RPMI8226 (cell line): ENCODE results near the gene DCC.
A peak's percentile ranks its signal among the peaks of the same experiment; 100 is the strongest.

Experiments
- DNase-seq: peaks from one replicate; pipeline ENCODE4 v3.0.0-alpha.2; 2015

The DCC gene

GRCh38 chr18:53117851-53118250 is 777.9 kb downstream of the DCC start:
- no peak for DNase-seq

DNA sequence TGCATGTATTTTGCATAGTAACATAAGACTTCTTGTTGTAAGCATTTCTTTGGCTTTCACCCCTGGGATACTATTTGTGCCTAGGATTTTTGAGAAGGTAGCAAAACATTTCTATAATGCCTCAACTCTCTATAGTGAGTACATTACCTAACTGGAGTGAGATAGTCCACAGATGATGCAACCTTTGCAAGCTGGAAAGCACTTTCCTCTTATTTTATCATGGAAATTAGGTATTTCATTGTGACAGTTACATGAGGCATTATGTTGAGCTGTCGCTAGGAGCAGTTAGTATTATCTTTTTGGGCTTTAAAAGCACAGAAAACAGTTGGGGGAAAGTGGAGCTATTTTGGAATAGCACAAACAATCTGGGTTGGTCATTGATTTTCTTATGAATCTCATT is 786.2 kb downstream of the DCC start:
- no peak for DNase-seq

- DNase-seq: no peak
Observed at GRCh38 chr18:53131001-53131400, 791.0 kb downstream of the DCC start.

DNA sequence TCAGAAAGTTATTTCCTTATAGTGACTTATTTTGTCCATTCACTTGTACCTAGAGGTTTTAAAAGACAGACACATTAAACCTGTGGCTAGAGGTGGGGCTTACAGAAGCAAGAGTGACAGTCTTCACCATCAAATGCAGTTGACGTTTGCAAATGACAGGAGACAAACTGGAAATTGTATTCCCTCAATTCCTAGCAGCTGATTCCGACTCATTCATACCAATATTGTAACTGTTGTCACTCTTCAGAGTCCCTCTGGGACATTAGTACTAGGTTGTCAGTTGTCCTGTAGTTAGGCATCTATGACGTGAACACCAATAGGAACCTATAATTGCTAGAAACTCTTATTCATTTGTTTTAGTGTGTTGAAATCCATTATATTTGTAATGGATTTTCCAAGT is 794.7 kb downstream of the DCC start:
- no peak for DNase-seq

DNA sequence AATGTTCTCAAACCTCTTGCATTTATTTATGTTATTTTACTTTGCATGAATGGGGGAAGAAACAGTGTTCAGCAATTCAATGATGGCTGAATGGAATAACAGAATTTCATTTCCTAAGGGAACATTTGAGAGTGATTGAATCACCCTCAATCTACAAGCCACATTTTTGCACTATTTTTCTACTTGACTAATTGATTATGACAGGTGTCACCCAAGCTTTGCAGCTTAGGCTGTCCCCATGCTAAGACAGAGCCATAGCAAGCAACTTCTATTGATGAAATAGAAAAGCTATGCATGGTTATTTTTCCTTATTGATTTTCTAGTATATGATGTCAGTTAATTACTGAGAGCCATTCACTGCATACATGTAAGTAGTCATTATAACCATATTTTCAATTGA is 795.7 kb downstream of the DCC start:
- no peak for DNase-seq

DNA sequence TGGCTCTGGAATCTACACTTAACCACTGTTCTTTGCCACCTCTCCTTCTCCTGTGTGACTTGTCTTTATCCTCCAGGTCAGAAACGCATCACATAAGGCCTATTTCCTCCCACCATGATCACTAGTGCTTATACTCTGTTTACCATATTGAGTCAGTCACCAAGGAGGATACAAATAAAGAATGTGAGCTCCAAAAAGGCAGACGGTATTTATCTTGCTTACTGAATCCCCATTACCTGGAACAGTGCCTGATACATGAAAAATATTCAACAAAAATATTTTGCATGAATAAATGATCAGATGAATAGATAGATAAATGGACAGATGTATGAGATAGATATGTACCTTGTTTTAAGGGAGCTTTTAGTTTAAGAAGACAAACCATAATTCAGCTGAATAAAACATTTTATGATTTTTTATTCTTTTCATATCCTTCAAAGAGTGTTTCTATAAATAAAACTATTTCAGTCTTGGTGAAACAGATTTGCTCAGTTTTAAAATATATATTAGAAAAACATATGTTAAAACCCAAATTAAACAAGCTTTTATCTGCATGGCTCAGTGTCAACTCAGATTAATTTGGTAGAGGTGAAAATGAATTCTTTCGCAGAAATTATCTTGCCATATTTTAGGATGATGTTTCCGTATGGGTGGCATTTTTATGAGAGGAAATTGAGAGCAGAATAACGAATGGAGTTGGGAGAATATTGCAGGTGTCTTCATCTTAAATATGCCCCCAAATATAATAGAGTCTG is 799.9 kb downstream of the DCC start:
- DNase-seq: no peak

GRCh38 chr18:53142005-53142404 is 802.0 kb downstream of the DCC start:
- DNase-seq: no peak

DNA sequence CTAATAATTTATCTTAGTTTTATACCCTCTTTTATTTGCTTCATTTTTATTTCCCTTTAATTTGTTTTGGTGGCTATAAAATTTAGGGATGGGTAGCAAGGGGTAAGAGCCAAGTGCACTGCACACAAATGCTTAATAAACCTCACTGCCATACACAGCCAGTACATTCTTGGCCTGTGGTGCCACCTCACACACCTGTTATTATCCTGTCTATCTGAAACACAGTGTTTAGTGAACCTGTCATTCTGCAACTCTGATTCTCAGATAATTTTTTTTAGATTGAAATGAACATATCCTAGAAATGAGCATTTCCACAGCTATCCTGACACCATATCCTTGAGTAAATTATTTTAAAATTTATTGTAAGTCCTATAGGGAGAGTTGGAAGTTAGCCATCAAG is 807.5 kb downstream of the DCC start:
- no peak for DNase-seq

- DNase-seq: no peak
Observed at GRCh38 chr18:53148123-53148522, 808.1 kb downstream of the DCC start.

- DNase-seq: no peak
Observed at GRCh38 chr18:53152476-53152875, 812.5 kb downstream of the DCC start.

DNA sequence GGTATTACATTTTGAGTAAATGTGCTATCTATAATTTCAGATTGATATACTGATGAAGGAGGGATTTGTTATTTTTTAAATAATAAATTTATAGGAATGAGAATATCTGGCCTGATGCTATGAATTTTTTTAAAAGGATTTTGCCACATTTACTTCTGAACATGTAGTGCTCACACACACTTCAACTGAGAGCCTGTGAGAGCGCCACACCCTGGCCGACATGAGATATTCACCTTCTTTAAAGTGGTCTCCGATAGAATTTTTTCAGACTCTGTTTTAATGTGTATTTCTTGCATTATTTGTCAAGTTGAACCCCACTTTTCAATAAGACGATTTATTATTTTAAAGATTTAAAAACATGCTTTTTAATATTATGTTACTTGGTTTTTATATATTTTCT is 813.3 kb downstream of the DCC start:
- DNase-seq: peak; percentile 11

- DNase-seq: no peak
Observed at GRCh38 chr18:53153800-53154199, 813.8 kb downstream of the DCC start.

GRCh38 chr18:53165770-53166169 is 825.8 kb downstream of the DCC start:
- DNase-seq: no peak

DNA sequence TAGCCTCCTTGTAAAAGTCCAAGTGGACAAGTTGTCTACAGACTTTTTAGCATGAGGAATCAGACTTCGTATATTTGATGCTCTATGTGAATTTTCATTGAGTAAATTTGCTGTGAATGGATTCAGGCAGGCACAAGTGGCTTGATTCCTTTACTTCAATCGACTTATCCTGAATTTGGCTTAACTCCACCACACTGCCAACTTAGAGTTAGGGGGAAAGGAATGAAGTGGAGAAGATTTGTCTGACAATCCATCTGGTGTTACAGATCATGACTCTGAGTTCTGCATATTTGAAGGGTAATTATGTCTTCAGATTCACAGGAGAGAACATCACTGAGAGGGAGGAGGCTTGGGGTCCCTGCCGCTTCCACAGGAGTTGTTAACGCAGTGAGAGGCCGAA is 829.3 kb downstream of the DCC start:
- DNase-seq: no peak

- no peak for DNase-seq
Observed at GRCh38 chr18:53191634-53192033, 851.6 kb downstream of the DCC start.

- DNase-seq: no peak
Observed at GRCh38 chr18:53193870-53194269, 853.9 kb downstream of the DCC start.

DNA sequence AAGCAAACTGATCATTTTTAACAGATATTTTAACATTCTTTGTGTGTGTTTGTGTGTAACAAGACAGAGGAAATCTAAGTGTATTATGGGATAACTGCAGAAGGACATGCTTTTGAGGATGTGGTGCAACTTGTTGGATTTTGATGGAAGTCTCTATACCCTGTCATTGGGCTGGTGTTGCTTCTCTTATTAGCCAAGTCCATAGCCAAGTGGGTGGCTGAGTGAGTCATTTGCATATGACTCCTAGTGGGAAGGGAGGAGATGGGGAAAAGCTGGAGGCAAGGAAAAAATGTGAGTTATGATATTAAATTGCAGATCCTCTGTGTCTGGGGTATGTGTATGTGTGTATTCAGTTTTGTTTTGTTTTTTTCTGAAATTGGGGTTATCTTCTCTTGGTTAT is 879.9 kb downstream of the DCC start:
- DNase-seq: no peak

- no peak for DNase-seq
Observed at GRCh38 chr18:53224128-53224778, 884.3 kb downstream of the DCC start.

DNA sequence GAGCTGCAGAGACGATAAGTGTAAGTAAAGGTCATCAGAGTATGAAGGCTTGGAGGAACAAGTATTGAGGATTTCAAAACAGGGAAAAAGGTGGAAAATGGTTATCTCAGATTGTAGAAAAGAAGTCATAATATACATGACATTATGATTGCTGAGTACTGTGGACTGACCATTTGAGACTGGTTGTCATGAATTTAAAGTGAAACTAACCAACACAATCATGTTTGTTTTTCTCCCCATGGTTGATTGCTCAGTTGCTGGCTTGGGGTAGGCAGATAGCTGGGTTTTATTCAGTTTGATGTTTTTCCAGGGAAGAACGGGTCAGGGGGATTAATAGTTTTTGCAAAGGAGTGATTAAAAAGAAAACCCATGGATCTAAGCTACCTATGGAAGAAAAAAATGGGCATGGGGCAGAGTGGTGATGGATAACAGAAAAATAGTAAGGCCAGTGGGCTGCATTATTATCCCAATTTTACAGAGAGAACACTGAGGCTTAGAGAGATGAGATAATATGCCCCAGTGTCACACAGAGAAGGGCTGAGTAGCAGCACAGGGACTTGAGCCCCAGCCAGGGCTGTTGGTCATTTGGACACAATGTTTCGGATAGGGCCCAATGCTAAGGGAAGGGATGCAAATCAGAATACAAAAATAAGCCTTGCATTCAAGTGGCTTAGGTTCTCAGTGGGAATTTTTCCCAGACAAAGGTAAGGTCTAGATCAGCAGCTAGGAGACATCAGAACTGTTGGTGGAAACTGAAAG is 885.7 kb downstream of the DCC start:
- DNase-seq: no peak

GRCh38 chr18:53234610-53235009 is 894.6 kb downstream of the DCC start:
- DNase-seq: no peak

DNA sequence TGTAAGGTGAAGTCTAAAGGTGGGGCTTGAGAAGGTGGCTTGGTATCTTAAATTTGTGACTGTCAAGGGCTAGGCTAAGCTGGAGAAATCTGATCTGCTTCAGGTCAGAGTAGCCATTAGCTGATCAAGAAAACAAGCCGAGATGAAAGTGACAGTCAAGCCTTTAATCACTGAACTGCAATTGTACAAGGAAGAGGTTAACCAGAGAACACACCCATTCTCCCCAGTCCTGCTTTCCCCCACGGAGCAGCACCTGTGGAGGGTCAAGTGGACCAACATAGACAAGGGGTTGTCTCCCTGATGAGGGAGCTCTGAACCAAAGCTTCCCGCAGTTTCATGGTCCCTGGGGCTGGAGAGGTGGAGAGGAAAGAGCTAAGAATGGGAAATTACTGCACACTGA is 901.2 kb downstream of the DCC start:
- no peak for DNase-seq

GRCh38 chr18:53253789-53254188 is 913.8 kb downstream of the DCC start:
- DNase-seq: no peak

DNA sequence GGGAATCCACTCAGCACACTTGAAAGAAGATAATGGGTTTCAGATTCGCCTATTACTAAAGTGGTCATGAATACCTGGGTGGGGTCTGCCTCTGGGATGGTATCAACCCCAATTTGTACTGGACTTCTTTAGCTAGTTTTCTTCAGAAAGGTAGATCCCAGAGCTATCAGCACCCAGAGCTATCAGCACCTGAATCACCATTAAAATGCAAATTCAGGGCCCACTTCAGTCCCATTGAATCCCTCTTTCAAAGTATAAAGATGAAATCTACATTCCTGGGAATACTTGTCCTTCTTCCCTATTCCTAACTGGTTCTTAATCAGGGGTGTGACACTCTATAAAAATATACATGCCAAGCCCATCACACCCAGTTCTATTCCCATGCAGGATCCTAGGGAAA is 914.3 kb downstream of the DCC start:
- no peak for DNase-seq

DNA sequence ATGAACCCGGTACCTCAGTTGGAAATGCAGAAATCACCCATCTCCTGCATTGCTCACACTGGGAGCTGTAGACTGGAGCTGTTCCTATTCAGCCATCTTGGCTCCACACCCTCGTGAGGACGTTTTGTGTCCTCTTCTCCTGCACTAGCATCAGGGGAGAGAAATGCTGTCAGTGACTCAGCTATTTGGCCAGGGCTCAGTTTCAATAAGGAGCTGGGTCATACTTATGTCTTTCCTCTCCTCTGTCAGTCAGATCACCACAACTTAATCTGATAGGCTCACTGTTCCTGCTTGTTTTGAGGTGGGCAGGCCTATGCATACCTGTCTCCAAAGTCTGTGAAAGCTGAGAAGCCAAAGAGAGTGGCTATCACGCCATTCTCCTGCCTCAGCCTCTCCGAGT is 921.2 kb downstream of the DCC start:
- DNase-seq: no peak
